Measurements from ENCODE around the gene PID1. TPM values are rescaled to one million over a fixed set of nuclear protein-coding genes. Genes with fewer than 3 reads are reported as not detected.

PID1 gene
- polyA plus RNA-seq, 3 donors = 61.8 to 117 (median 62.3) TPM

DNA sequence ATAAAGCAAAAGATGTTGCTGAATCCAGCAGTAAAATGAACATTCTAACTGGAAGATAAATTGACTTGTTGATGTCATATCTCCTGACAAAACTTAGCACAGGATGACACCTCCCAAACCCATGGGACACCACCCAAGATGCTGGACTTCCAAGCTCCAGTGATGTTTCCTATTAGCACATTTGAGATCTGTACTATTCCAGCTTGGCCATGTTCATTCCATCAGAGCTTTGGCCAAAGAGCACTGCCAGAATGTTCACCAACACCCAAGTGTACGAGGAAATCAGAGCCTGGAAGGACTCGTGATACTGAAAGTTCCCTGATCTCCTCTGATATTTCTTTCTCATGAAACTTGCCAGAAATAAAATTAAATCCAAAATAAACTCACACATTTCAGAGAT is 44.7 kb downstream of the PID1 start:
- Histone ChIP-seq H3K4me2 (replicated peaks; ENCODE audit: extremely low read depth, low read length, poor library complexity, severe bottlenecking) (no peak overlapping the region), H4K20me1 (ENCODE audit: insufficient read depth, low read length) (peaks cover 99% of the 10 kb centered on the region), H3K4me3 (replicated peaks in 1 of 3; ENCODE audit: low read depth in 2 of 3, low read length in 3 of 3) (no peak overlapping the region), H3K79me2 (ENCODE audit: insufficient read depth, low read length) (no peaks in the 10 kb centered on the region), H2AFZ (ENCODE audit: insufficient read depth, low read depth, low read length, poor library complexity, severe bottlenecking) (no peak overlapping the region), H3K4me1 (ENCODE audit: control insufficient read depth in 1 of 2, insufficient read depth in 2 of 2, low read length in 2 of 2) (no peaks in the 10 kb centered on the region), H3K9me3 (replicated peaks in 1 of 2; ENCODE audit: control insufficient read depth in 1 of 2, insufficient read depth in 1 of 2, low read length in 2 of 2) (peaks cover 3 to 4% of the 10 kb centered on the region in 2 donors), H3K36me3 (replicated peaks in 1 of 2; ENCODE audit: control insufficient read depth in 1 of 2, insufficient read depth in 2 of 2, low read length in 2 of 2) (peaks cover 0 to 7% of the 10 kb centered on the region in 2 donors), H3K27me3 (ENCODE audit: control insufficient read depth in 2 of 2, insufficient read depth in 2 of 2, low read length in 2 of 2) (no peaks in the 10 kb centered on the region), H3K27ac (ENCODE audit: low read depth in 1 of 2, low read length in 2 of 2) (no peak overlapping the region), H3K9ac (ENCODE audit: insufficient read depth, low read length, poor library complexity, severe bottlenecking) (no peak overlapping the region)
- intact Hi-C loops (cut with micrococcal nuclease) = no loop called here
- H3K9me3 Mint-ChIP-seq = peaks cover 2 to 11% (median 4%) of the 10 kb centered on the region in 7 donors
- no peak overlapping the region for H3K4me3 Mint-ChIP-seq
- H3K36me3 Mint-ChIP-seq = peaks cover 9 to 16% of the 10 kb centered on the region in 2 donors
- no peak for DNase-seq
- H3K4me1 Mint-ChIP-seq = no peaks in the 10 kb centered on the region
- TF ChIP-seq CTCF (IDR thresholded peaks at IDR 0.05) = no peak
- H3K27me3 Mint-ChIP-seq (ENCODE audit: low read depth in 3 of 3) = peaks cover 0 to 2% (median 0%) of the 10 kb centered on the region in 3 donors
- no peak overlapping the region for H3K27ac Mint-ChIP-seq
- 87% methylated on average over 2 of the region's 2 CpGs for WGBS (ENCODE audit: insufficient coverage)

GRCh38 chr2:229223107-229223506 is 48.0 kb downstream of the PID1 start:
- Histone ChIP-seq H4K20me1 (ENCODE audit: insufficient read depth, low read length) (peaks cover 100% of the 10 kb centered on the region), H3K27me3 (ENCODE audit: control insufficient read depth in 2 of 2, insufficient read depth in 2 of 2, low read length in 2 of 2) (no peaks in the 10 kb centered on the region), H3K4me2 (replicated peaks; ENCODE audit: extremely low read depth, low read length, poor library complexity, severe bottlenecking) (no peak overlapping the region), H3K27ac (ENCODE audit: low read depth in 1 of 2, low read length in 2 of 2) (no peak overlapping the region), H3K4me1 (ENCODE audit: control insufficient read depth in 1 of 2, insufficient read depth in 2 of 2, low read length in 2 of 2) (no peaks in the 10 kb centered on the region), H3K9ac (ENCODE audit: insufficient read depth, low read length, poor library complexity, severe bottlenecking) (no peak overlapping the region), H3K9me3 (replicated peaks in 1 of 2; ENCODE audit: control insufficient read depth in 1 of 2, insufficient read depth in 1 of 2, low read length in 2 of 2) (peaks cover 7 to 11% of the 10 kb centered on the region in 2 donors), H2AFZ (ENCODE audit: insufficient read depth, low read depth, low read length, poor library complexity, severe bottlenecking) (no peak overlapping the region), H3K79me2 (ENCODE audit: insufficient read depth, low read length) (no peaks in the 10 kb centered on the region), H3K4me3 (replicated peaks in 1 of 3; ENCODE audit: low read depth in 2 of 3, low read length in 3 of 3) (no peak overlapping the region), H3K36me3 (replicated peaks in 1 of 2; ENCODE audit: control insufficient read depth in 1 of 2, insufficient read depth in 2 of 2, low read length in 2 of 2) (peaks cover 0 to 7% of the 10 kb centered on the region in 2 donors)
- Mint-ChIP-seq H3K4me3 (no peak overlapping the region), H3K27ac (no peak overlapping the region), H3K36me3 (peaks cover 3 to 13% of the 10 kb centered on the region in 2 donors), H3K9me3 (peaks cover 5 to 18% (median 12%) of the 10 kb centered on the region in 7 donors), H3K27me3 (ENCODE audit: low read depth in 3 of 3) (peaks cover 0 to 3% (median 0%) of the 10 kb centered on the region in 3 donors), H3K4me1 (no peaks in the 10 kb centered on the region)
- no peak for TF ChIP-seq CTCF (IDR thresholded peaks at IDR 0.05)
- intact Hi-C loops (cut with micrococcal nuclease) = no loop called here
- no peak for DNase-seq
- no CpG with 5 or more reads among the region's 1 CpG for WGBS (ENCODE audit: insufficient coverage)
